Activated CD8-positive, alpha-beta T cell treated with anti-CD3 and anti-CD28 coated beads for 36 hours (primary cell): Measurements from ENCODE around the gene BRAT1. TPM values are rescaled to one million over a fixed set of nuclear protein-coding genes. Genes with fewer than 3 reads are reported as not detected.

Experiments
- ATAC-seq: fragments of 200-7000 bp; cut with Tn5 transposase; one replicate; pipeline ENCODE4 v1.10.0; 2021; ENCODE audit warnings: mild to moderate bottlenecking, moderate library complexity
- CTCF ChIA-PET: fragments of 350-600 bp; sonication (Branson Sonifier 250); formaldehyde crosslinking; loops from one replicate; lab custom pipeline; 2021; ENCODE audit warnings: antibody characterized with exemption; lab: Charles Lee
- POLR2A ChIA-PET: fragments of 350-600 bp; sonication (Branson Sonifier 250); formaldehyde crosslinking; loops from one replicate; lab custom pipeline; 2021; ENCODE audit warnings: antibody characterized with exemption; lab: Charles Lee
- DNase-seq: peaks from one replicate; pipeline ENCODE4 v3.0.0-alpha.2; 2020
- H3K27ac Mint-ChIP-seq: one replicate; pipeline ENCODE4 v1.8.0; 2021; ENCODE audit warnings: mild to moderate bottlenecking, mixed read lengths
- H3K27me3 Mint-ChIP-seq: one replicate; pipeline ENCODE4 v1.8.0; 2021; ENCODE audit warnings: mixed read lengths
- H3K36me3 Mint-ChIP-seq: one replicate; pipeline ENCODE4 v1.8.0; 2021; ENCODE audit warnings: low read depth, mixed read lengths
- H3K4me1 Mint-ChIP-seq: one replicate; pipeline ENCODE4 v1.8.0; 2021; ENCODE audit warnings: low read depth, mixed read lengths
- H3K4me3 Mint-ChIP-seq: one replicate; pipeline ENCODE4 v1.8.0; 2021; ENCODE audit warnings: mild to moderate bottlenecking, moderate library complexity, mixed read lengths
- H3K9me3 Mint-ChIP-seq: one replicate; pipeline ENCODE4 v1.8.0; 2021; ENCODE audit warnings: mixed read lengths
- CTCF ChIP-seq: fragments of 200-600 bp; IDR thresholded peaks from one replicate; pipeline ENCODE4 v1.8.0; 2022; ENCODE audit warnings: antibody characterized with exemption, mild to moderate bottlenecking
- intact Hi-C: fragments of 100-400 bp; cut with micrococcal nuclease; formaldehyde crosslinking; loops from one replicate; pipeline ENCODE4 v1.10.0; 2022
- total RNA-seq, 2 experiments: library from RNA; stranded (reverse); gene quantifications; one replicate each; pipeline ENCODE4 v1.2.3, GENCODE V29; 2021

BRAT1 gene
- total RNA-seq, 2 experiments from 2014 or later = 30.9 to 32.6 TPM

- Mint-ChIP-seq H3K4me1 (peaks cover 9% of the 10 kb centered on the region), H3K36me3 (no peaks in the 10 kb centered on the region), H3K27me3 (peaks cover 4% of the 10 kb centered on the region), H3K27ac (no peak overlapping the region), H3K9me3 (no peaks in the 10 kb centered on the region), H3K4me3 (no peak overlapping the region)
- no peak for TF ChIP-seq CTCF
- ChIA-PET CTCF (no interaction called here), POLR2A (interaction anchor here (2.0 kb wide), 1 partner anchor 11 kb away, joined by 7 read pairs; no protein-coding TSS in a partner anchor)
- no peak for DNase-seq
- no peak for ATAC-seq
- intact Hi-C loops = no loop called here
Measured at GRCh38 chr7:2500701-2501100, 54.6 kb downstream of the BRAT1 start.

GRCh38 chr7:2499719-2500430 is 55.4 kb downstream of the BRAT1 start:
- H3K27ac Mint-ChIP-seq = no peak overlapping the region
- H3K4me3 Mint-ChIP-seq = no peak overlapping the region
- intact Hi-C loops = no loop called here
- ATAC-seq (no peak), DNase-seq (no peak)
- ChIA-PET CTCF (interaction anchor here (0.8 kb wide), 1 partner anchor 171 kb away, joined by 3 read pairs; no protein-coding TSS in a partner anchor), POLR2A (interaction anchor here (0.7 kb wide), 1 partner anchor 9 kb away, joined by 3 read pairs; no protein-coding TSS in a partner anchor)
- peaks cover 9% of the 10 kb centered on the region for H3K4me1 Mint-ChIP-seq
- no peaks in the 10 kb centered on the region for H3K9me3 Mint-ChIP-seq
- TF ChIP-seq CTCF = no peak
- H3K36me3 Mint-ChIP-seq = no peaks in the 10 kb centered on the region
- peaks cover 4% of the 10 kb centered on the region for H3K27me3 Mint-ChIP-seq

GRCh38 chr7:2499181-2499580 is 56.1 kb downstream of the BRAT1 start:
- intact Hi-C loops = no loop called here
- POLR2A ChIA-PET = interaction anchor here (0.7 kb wide), 1 partner anchor 9 kb away, joined by 3 read pairs; no protein-coding TSS in a partner anchor
- no peaks in the 10 kb centered on the region for H3K9me3 Mint-ChIP-seq
- H3K27ac Mint-ChIP-seq = no peak overlapping the region
- ATAC-seq (no peak), DNase-seq (no peak)
- H3K4me3 Mint-ChIP-seq = no peak overlapping the region
- no peaks in the 10 kb centered on the region for H3K36me3 Mint-ChIP-seq
- peaks cover 4% of the 10 kb centered on the region for H3K27me3 Mint-ChIP-seq
- no peak for TF ChIP-seq CTCF
- peaks cover 9% of the 10 kb centered on the region for H3K4me1 Mint-ChIP-seq
- CTCF ChIA-PET = interaction anchor here (0.8 to 1.5 kb wide), 3 partner anchors 16 to 171 kb away, joined by 3 to 9 read pairs (median 4); no protein-coding TSS in a partner anchor

- CTCF ChIA-PET = interaction anchor here (1.0 to 1.5 kb wide), 2 partner anchors 15 to 30 kb away, joined by 4 to 9 read pairs; no protein-coding TSS in a partner anchor
- POLR2A ChIA-PET = no interaction called here
- intact Hi-C loops = no loop called here
Measured at GRCh38 chr7:2498708-2499107, 56.6 kb downstream of the BRAT1 start.

More at GRCh38 chr7:2498708-2499107, 56.6 kb downstream of the BRAT1 start:
- Mint-ChIP-seq H3K27ac (no peak overlapping the region), H3K4me1 (peaks cover 6% of the 10 kb centered on the region), H3K36me3 (no peaks in the 10 kb centered on the region), H3K27me3 (peaks cover 4% of the 10 kb centered on the region), H3K4me3 (no peak overlapping the region), H3K9me3 (no peaks in the 10 kb centered on the region)
- ATAC-seq (no peak), DNase-seq (no peak)
- TF ChIP-seq CTCF = no peak
